PC-9 (cell line): ENCODE measurements around the gene RANBP3L.

Experiments
- CTCF ChIP-seq: fragments of 200-600 bp; sonication (generic); conservative IDR thresholded peaks from 2 replicates; pipeline ENCODE4 v1.6.1; 2017; ENCODE audit warnings: mixed run types, antibody characterized with exemption, mild to moderate bottlenecking, moderate library complexity
- EZH2 ChIP-seq: fragments of 200-600 bp; sonication (generic); IDR thresholded peaks from 2 replicates; pipeline ENCODE4 v1.8.0; 2017; ENCODE audit warnings: antibody characterized with exemption, low read depth

GRCh38 chr5:36208786-36209185 is 92.9 kb downstream of the RANBP3L start:
- TF ChIP-seq CTCF, result no peak
- TF ChIP-seq EZH2, result no peak
